CD14-positive monocyte (primary cell): Measurements from ENCODE around the gene NEK10. TPM values are rescaled to one million over a fixed set of nuclear protein-coding genes. Genes with fewer than 3 reads are reported as not detected.

Experiments used
- DNase-seq, 3 donors: peaks; one replicate each; pipeline ENCODE4 v3.0.0-alpha.2; 2011 to 2022
- H2AFZ ChIP-seq: 2 replicates; pipeline ENCODE4 v1.6.0; 2012; ENCODE audit warnings: mild to moderate bottlenecking, low read depth, low read length, inconsistent platforms; ENCODE audit not compliant: insufficient read depth, poor library complexity, severe bottlenecking
- H3K27ac ChIP-seq, 2 donors: 1 replicate in 1 of 2; 2 replicates in 1 of 2; pipeline ENCODE4 v1.5.1; 2012 to 2013; ENCODE audit warnings: low read length in 2 of 2, control low read depth in 1 of 2, inconsistent platforms in 1 of 2, low read depth in 1 of 2, mild to moderate bottlenecking in 1 of 2
- H3K27me3 ChIP-seq, 2 donors: one replicate each; pipeline versions ENCODE4 v1.6.0 to v1.6.1; 2011 to 2013; ENCODE audit warnings: low read length in 2 of 2; ENCODE audit not compliant: control insufficient read depth in 2 of 2, insufficient read depth in 2 of 2
- H3K36me3 ChIP-seq, 2 donors: replicated peaks in 1 of 2; 1 replicate in 1 of 2; 2 replicates in 1 of 2; pipeline versions ENCODE4 v1.5.1 to v1.6.1; 2012 to 2013; ENCODE audit warnings: low read length in 2 of 2, control low read depth in 1 of 2, inconsistent platforms in 1 of 2, mild to moderate bottlenecking in 1 of 2; ENCODE audit not compliant: insufficient read depth in 2 of 2, control insufficient read depth in 1 of 2
- H3K4me1 ChIP-seq, 2 donors: 1 replicate in 1 of 2; 2 replicates in 1 of 2; pipeline versions ENCODE4 v1.5.1 to v1.6.1; 2012 to 2013; ENCODE audit warnings: low read length in 2 of 2, control low read depth in 1 of 2, inconsistent platforms in 1 of 2, mild to moderate bottlenecking in 1 of 2, moderate library complexity in 1 of 2; ENCODE audit not compliant: insufficient read depth in 2 of 2, control insufficient read depth in 1 of 2
- H3K4me2 ChIP-seq: replicated peaks from 2 replicates; pipeline ENCODE3; 2012; ENCODE audit warnings: low read length, moderate library complexity, mild to moderate bottlenecking; ENCODE audit not compliant: poor library complexity, severe bottlenecking; ENCODE audit errors: extremely low read depth
- H3K4me3 ChIP-seq, 3 experiments: fragments of 200-600 bp in 1 of 3; sonication (generic) in 1 of 3; replicated peaks in 1 of 3; 1 replicate in 2 of 3; 2 replicates in 1 of 3; pipeline ENCODE4 v1.5.1; 2011 to 2013; ENCODE audit warnings: low read length in 3 of 3, mild to moderate bottlenecking in 3 of 3, control low read depth in 2 of 3, low read depth in 2 of 3, inconsistent platforms in 1 of 3, moderate library complexity in 1 of 3
- H3K79me2 ChIP-seq: 2 replicates; pipeline ENCODE4 v1.6.0; 2012; ENCODE audit warnings: mild to moderate bottlenecking, control low read depth, inconsistent platforms, low read length, moderate library complexity; ENCODE audit not compliant: insufficient read depth
- H3K9ac ChIP-seq: 2 replicates; pipeline ENCODE4 v1.6.0; 2017; ENCODE audit warnings: low read length, mild to moderate bottlenecking; ENCODE audit not compliant: insufficient read depth, poor library complexity, severe bottlenecking
- H3K9me3 ChIP-seq, 2 donors: replicated peaks in 1 of 2; 1 replicate in 1 of 2; 2 replicates in 1 of 2; pipeline versions ENCODE4 v1.5.1 to v1.6.1; 2012 to 2013; ENCODE audit warnings: low read length in 2 of 2, control low read depth in 1 of 2; ENCODE audit not compliant: control insufficient read depth in 1 of 2, insufficient read depth in 1 of 2
- H4K20me1 ChIP-seq: 2 replicates; pipeline ENCODE4 v1.6.0; 2012; ENCODE audit warnings: mild to moderate bottlenecking, low read length, control low read depth, moderate library complexity; ENCODE audit not compliant: insufficient read depth
- H3K27ac Mint-ChIP-seq, 7 donors: one replicate each; pipeline ENCODE4 v1.8.0; 2020; ENCODE audit warnings: mild to moderate bottlenecking in 7 of 7, mixed read lengths in 7 of 7, moderate library complexity in 6 of 7, inconsistent platforms in 2 of 7
- H3K27me3 Mint-ChIP-seq, 3 donors: one replicate each; pipeline ENCODE4 v1.8.0; 2021 to 2022; ENCODE audit warnings: low read depth in 3 of 3, mild to moderate bottlenecking in 3 of 3, mixed read lengths in 3 of 3, moderate library complexity in 3 of 3, inconsistent platforms in 1 of 3
- H3K36me3 Mint-ChIP-seq, 2 donors: one replicate each; pipeline ENCODE4 v1.8.0; 2020; ENCODE audit warnings: mixed read lengths in 2 of 2, inconsistent platforms in 1 of 2, mild to moderate bottlenecking in 1 of 2
- H3K4me1 Mint-ChIP-seq: one replicate; pipeline ENCODE4 v1.8.0; 2020; ENCODE audit warnings: mild to moderate bottlenecking, mixed read lengths
- H3K4me3 Mint-ChIP-seq, 2 donors: one replicate each; pipeline ENCODE4 v1.8.0; 2020; ENCODE audit warnings: mild to moderate bottlenecking in 2 of 2, mixed read lengths in 2 of 2, moderate library complexity in 1 of 2
- H3K9me3 Mint-ChIP-seq, 7 donors: one replicate each; pipeline ENCODE4 v1.8.0; 2020 to 2022; ENCODE audit warnings: mixed read lengths in 7 of 7, mild to moderate bottlenecking in 6 of 7, moderate library complexity in 6 of 7, inconsistent platforms in 2 of 7
- CTCF ChIP-seq: fragments of 200-600 bp; IDR thresholded peaks from one replicate; pipeline ENCODE4 v1.8.0; 2022; ENCODE audit warnings: antibody characterized with exemption, mild to moderate bottlenecking
- WGBS: methylation state at CpG from one replicate; pipeline ENCODE4 v1.1.5; 2013; ENCODE audit warnings: missing lambda C conversion rate; ENCODE audit not compliant: insufficient coverage; 5-methylcytosine and 5-hydroxymethylcytosine counted together
- intact Hi-C, 2 donors: fragments of 100-400 bp; cut with micrococcal nuclease; formaldehyde crosslinking; loops; one replicate each; pipeline versions ENCODE4 v1.15.0 to v1.15.1; 2023
- polyA plus RNA-seq, 3 donors: library from polyadenylated mRNA; depleted of rRNA in 1 of 3; unstranded in 2 of 3; stranded (reverse) in 1 of 3; fragments of 300-500 nt in 2 of 3; fragments of >200 nt in 1 of 3; fragmentation: Illumina TruSeq in 2 of 3; gene quantifications; 1 replicate in 2 of 3; 2 replicates in 1 of 3; pipeline ENCODE4 v1.2.3, GENCODE V29; 2012 to 2021

NEK10 gene
- polyA plus RNA-seq, 3 donors, result not detected

- WGBS, result 100% methylated on average over 1 of the region's 2 CpGs
- DNase-seq, result no peak
- no peak for TF ChIP-seq CTCF
- no peaks in the 10 kb centered on the region for H3K4me1 ChIP-seq
- no peak overlapping the region for H3K4me3 ChIP-seq
- H3K27me3 Mint-ChIP-seq, result peaks cover 0 to 1% (median 0%) of the 10 kb centered on the region in 3 donors
- no peak overlapping the region for H3K9ac ChIP-seq
- no peaks in the 10 kb centered on the region for H3K27me3 ChIP-seq
- H4K20me1 ChIP-seq, result no peaks in the 10 kb centered on the region
- no peak overlapping the region for H3K4me3 Mint-ChIP-seq
- intact Hi-C loops, result no loop called here
- no peak overlapping the region for H2AFZ ChIP-seq
- H3K36me3 ChIP-seq, result no peaks in the 10 kb centered on the region
- H3K36me3 Mint-ChIP-seq, result no peaks in the 10 kb centered on the region
- H3K27ac Mint-ChIP-seq, result no peak overlapping the region
- H3K4me2 ChIP-seq, result no peak overlapping the region
- peaks cover 0 to 12% (median 6%) of the 10 kb centered on the region in 7 donors for H3K9me3 Mint-ChIP-seq
- H3K27ac ChIP-seq, result no peak overlapping the region
- peaks cover 0 to 3% of the 10 kb centered on the region in 2 donors for H3K9me3 ChIP-seq
- no peaks in the 10 kb centered on the region for H3K79me2 ChIP-seq
- no peaks in the 10 kb centered on the region for H3K4me1 Mint-ChIP-seq
These were observed 152.8 kb downstream of the NEK10 start for GRCh38 chr3:27216295-27216855.

- H3K4me2 ChIP-seq, result no peak overlapping the region
- H3K36me3 ChIP-seq, result no peaks in the 10 kb centered on the region
- no peak for DNase-seq
- no peaks in the 10 kb centered on the region for H3K79me2 ChIP-seq
- no peaks in the 10 kb centered on the region for H3K4me1 ChIP-seq
- no peak overlapping the region for H3K27ac ChIP-seq
- no peak overlapping the region for H2AFZ ChIP-seq
- no peaks in the 10 kb centered on the region for H3K27me3 ChIP-seq
- Mint-ChIP-seq H3K27me3 (peaks cover 0 to 1% (median 0%) of the 10 kb centered on the region in 3 donors), H3K36me3 (no peaks in the 10 kb centered on the region), H3K27ac (no peak overlapping the region), H3K9me3 (peaks cover 0 to 12% (median 6%) of the 10 kb centered on the region in 7 donors), H3K4me3 (no peak overlapping the region), H3K4me1 (no peaks in the 10 kb centered on the region)
- H3K4me3 ChIP-seq, result no peak overlapping the region
- WGBS, result 100% methylated on average over 1 of the region's 5 CpGs
- peaks cover 0 to 3% of the 10 kb centered on the region in 2 donors for H3K9me3 ChIP-seq
- intact Hi-C loops, result no loop called here
- no peak overlapping the region for H3K9ac ChIP-seq
- no peak for TF ChIP-seq CTCF
- H4K20me1 ChIP-seq, result no peaks in the 10 kb centered on the region
These were observed 155.7 kb downstream of the NEK10 start for GRCh38 chr3:27213450-27213849.
